NB4 (cell line): ENCODE data around the gene UBE2D2.

ENCODE experiments used
- DNase-seq: peaks from one replicate; pipeline ENCODE4 v3.0.0; 2010; ENCODE audit warnings: low read depth
- H3K4me3 ChIP-seq: one replicate; pipeline ENCODE4 v1.5.1; 2011; ENCODE audit warnings: mild to moderate bottlenecking, low read depth, low read length, moderate library complexity
- CTCF ChIP-seq: IDR thresholded peaks from one replicate; pipeline ENCODE4 v1.5.1; 2012; ENCODE audit warnings: low read depth, low read length
- MAX ChIP-seq: IDR thresholded peaks from 2 replicates; pipeline ENCODE4 v1.6.1; 2011; ENCODE audit warnings: low read depth, low read length
- MYC ChIP-seq: IDR thresholded peaks from 2 replicates; pipeline ENCODE4 v1.6.1; 2011; ENCODE audit warnings: low read depth, low read length
- POLR2A ChIP-seq: IDR thresholded peaks from 2 replicates; pipeline ENCODE4 v1.6.1; 2011; ENCODE audit warnings: mild to moderate bottlenecking; ENCODE audit not compliant: insufficient read length; ENCODE audit errors: extremely low read depth

UBE2D2 gene

GRCh38 chr5:139631520-139632165, 70.5 kb downstream of the UBE2D2 start:
- no peak for DNase-seq
- TF ChIP-seq MAX, result no peak
- TF ChIP-seq POLR2A, result no peak
- no peak for TF ChIP-seq CTCF
- TF ChIP-seq MYC, result no peak
- H3K4me3 ChIP-seq, result no peak overlapping the region

- DNase-seq, result peak; percentile 83
- no peak overlapping the region for H3K4me3 ChIP-seq
- TF ChIP-seq MAX (no peak), MYC (no peak), CTCF (peak; percentile 95)
Measured at GRCh38 chr5:139633295-139634027, 72.3 kb downstream of the UBE2D2 start.

GRCh38 chr5:139634028-139634325, 72.8 kb downstream of the UBE2D2 start:
- no peak for TF ChIP-seq POLR2A
- no peak for TF ChIP-seq MAX
- no peak for TF ChIP-seq CTCF
- no peak for TF ChIP-seq MYC
- no peak for DNase-seq
- H3K4me3 ChIP-seq, result no peak overlapping the region

- no peak overlapping the region for H3K4me3 ChIP-seq
- DNase-seq, result no peak
- no peak for TF ChIP-seq CTCF
- no peak for TF ChIP-seq POLR2A
- no peak for TF ChIP-seq MYC
- TF ChIP-seq MAX, result no peak
Measured at GRCh38 chr5:139634541-139634940, 73.4 kb downstream of the UBE2D2 start.

- H3K4me3 ChIP-seq, result no peak overlapping the region
- TF ChIP-seq MYC (no peak), CTCF (no peak), POLR2A (no peak), MAX (no peak)
- no peak for DNase-seq
Measured at GRCh38 chr5:139635191-139635590, 74.1 kb downstream of the UBE2D2 start.
